DOHH2 (cell line): ENCODE measurements around the gene DNASE2.
"Not testable (repeated sequence)": the region's sequence is repeated elsewhere in the genome, so short reads cannot be mapped to it uniquely, and the experiment has no call there.

ENCODE experiments used
- H3F3A ChIP-seq: fragments of 200-600 bp; sonication (generic), shearing (Covaris generic); 2 replicates; pipeline ENCODE4 v1.6.0; 2016; ENCODE audit warnings: antibody characterized with exemption, mild to moderate bottlenecking; ENCODE audit not compliant: control insufficient read depth, insufficient read depth
- H3K27ac ChIP-seq: fragments of 200-600 bp; sonication (generic); 2 replicates; pipeline ENCODE4 v1.5.1; 2014; ENCODE audit warnings: low read depth, mild to moderate bottlenecking, low read length, moderate library complexity
- H3K27me3 ChIP-seq: fragments of 200-600 bp; sonication (generic); 2 replicates; pipeline ENCODE4 v1.6.1; 2014; ENCODE audit warnings: mild to moderate bottlenecking, low read length, mixed read lengths; ENCODE audit not compliant: control insufficient read depth
- H3K36me3 ChIP-seq: fragments of 200-600 bp; sonication (generic); 2 replicates; pipeline ENCODE4 v1.6.1; 2014; ENCODE audit warnings: mild to moderate bottlenecking, low read length, moderate library complexity, mixed read lengths; ENCODE audit not compliant: control insufficient read depth
- H3K4me1 ChIP-seq: fragments of 200-600 bp; sonication (generic); 2 replicates; pipeline ENCODE4 v1.6.1; 2014; ENCODE audit warnings: mild to moderate bottlenecking, low read length, mixed read lengths; ENCODE audit not compliant: control insufficient read depth
- H3K4me2 ChIP-seq: fragments of 200-600 bp; sonication (generic); 2 replicates; pipeline ENCODE4 v1.6.0; 2014; ENCODE audit warnings: mild to moderate bottlenecking, low read length, moderate library complexity
- H3K4me3 ChIP-seq: fragments of 200-600 bp; sonication (generic); 2 replicates; pipeline ENCODE4 v1.5.1; 2014; ENCODE audit warnings: mild to moderate bottlenecking, low read length, mixed read lengths
- H3K79me2 ChIP-seq: fragments of 200-600 bp; sonication (generic); 2 replicates; pipeline ENCODE4 v1.6.1; 2014; ENCODE audit warnings: mild to moderate bottlenecking, low read length, mixed read lengths; ENCODE audit not compliant: control insufficient read depth
- H3K9me2 ChIP-seq: fragments of 200-600 bp; sonication (generic); replicated peaks from 2 replicates; pipeline ENCODE4 v1.6.1; 2014; ENCODE audit warnings: mild to moderate bottlenecking, low read length, mixed read lengths; ENCODE audit not compliant: control insufficient read depth
- H3K9me3 ChIP-seq: fragments of 200-600 bp; sonication (generic); 2 replicates; pipeline ENCODE4 v1.6.1; 2014; ENCODE audit warnings: antibody characterized with exemption, low read length, mixed read lengths; ENCODE audit not compliant: control insufficient read depth, insufficient read depth
- H4K20me1 ChIP-seq: fragments of 200-600 bp; sonication (generic); 2 replicates; pipeline ENCODE4 v1.6.0; 2014; ENCODE audit warnings: low read depth, mild to moderate bottlenecking, antibody characterized with exemption, low read length, moderate library complexity; ENCODE audit not compliant: control insufficient read depth, insufficient read depth
- CTCF ChIP-seq: fragments of 200-600 bp; sonication (generic); IDR thresholded peaks from one replicate; pipeline ENCODE4 v1.5.1; 2014; ENCODE audit warnings: antibody characterized with exemption, mild to moderate bottlenecking, low read depth, low read length; ENCODE audit not compliant: poor library complexity, severe bottlenecking
- EZH2phosphoT487 ChIP-seq: fragments of 200-600 bp; sonication (generic); IDR thresholded peaks from 2 replicates; pipeline ENCODE4 v1.6.1; 2017; ENCODE audit warnings: borderline replicate concordance, mild to moderate bottlenecking, antibody characterized with exemption, low read length, moderate library complexity, mixed read lengths

DNASE2 gene

GRCh38 chr19:12856653-12857052, 24.6 kb downstream of the DNASE2 start:
- Histone ChIP-seq H3K4me3 (no peak overlapping the region), H3K4me2 (no peak overlapping the region), H3K9me3 (no peaks in the 10 kb centered on the region), H3F3A (no peaks in the 10 kb centered on the region; the same call in 1 of the 2 replicates), H4K20me1 (no peaks in the 10 kb centered on the region), H3K9me2 (no peaks in the 10 kb centered on the region), H3K27ac (no peak overlapping the region), H3K4me1 (no peaks in the 10 kb centered on the region), H3K27me3 (no peaks in the 10 kb centered on the region), H3K36me3 (no peaks in the 10 kb centered on the region), H3K79me2 (no peaks in the 10 kb centered on the region)
- TF ChIP-seq CTCF (no peak), EZH2phosphoT487 (no peak)

DNA sequence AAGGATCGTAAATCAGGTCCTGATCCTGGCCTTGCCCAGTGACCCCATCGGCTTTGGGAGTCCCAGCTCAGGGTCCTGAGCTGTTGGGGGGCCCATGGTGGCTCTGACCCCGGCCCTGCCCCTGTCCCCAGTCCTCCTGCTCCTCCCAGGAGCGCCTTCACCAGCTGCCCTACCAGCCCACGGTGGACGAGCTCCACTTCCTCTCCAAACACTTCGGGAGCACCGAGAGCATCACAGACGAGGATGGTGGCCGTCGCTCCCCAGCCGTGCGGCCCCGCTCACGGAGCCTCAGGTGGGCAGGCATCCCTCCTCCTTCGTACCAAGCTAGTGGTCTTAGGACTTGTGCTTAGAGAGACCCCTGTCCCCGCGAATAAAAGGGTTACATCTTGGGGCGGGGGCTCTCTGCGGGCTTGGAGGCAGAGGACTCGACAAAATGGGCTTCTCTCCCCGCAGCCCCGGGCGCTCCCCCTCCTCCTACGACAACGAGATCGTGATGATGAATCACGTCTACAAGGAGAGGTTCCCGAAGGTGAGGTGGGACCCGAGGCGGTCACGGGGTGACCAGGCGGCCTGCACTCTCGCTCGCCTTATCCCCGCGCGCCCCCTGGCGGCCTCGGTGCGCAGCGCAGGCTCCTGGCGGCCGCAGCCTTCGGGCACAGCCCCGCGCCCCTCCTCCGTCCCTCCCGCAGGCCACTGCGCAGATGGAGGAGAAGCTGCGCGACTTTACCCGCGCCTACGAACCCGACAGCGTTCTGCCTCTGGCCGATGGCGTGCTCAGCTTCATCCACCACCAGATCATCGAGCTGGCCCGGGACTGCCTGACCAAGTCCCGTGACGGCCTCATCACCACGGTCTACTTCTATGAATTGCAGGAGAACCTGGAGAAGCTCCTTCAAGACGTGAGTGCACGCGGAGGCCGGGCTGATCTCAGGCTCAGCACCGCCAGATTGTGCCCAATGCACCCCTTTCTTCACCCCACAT, 33.8 kb downstream of the DNASE2 start:
- Histone ChIP-seq H3K27ac (no peak overlapping the region), H3K27me3 (peaks cover 4% of the 10 kb centered on the region), H3K4me2 (peak overlapping the region; percentile 52), H3K79me2 (no peaks in the 10 kb centered on the region), H3K36me3 (no peaks in the 10 kb centered on the region), H3K4me1 (peaks cover 8% of the 10 kb centered on the region), H3K4me3 (peak overlapping the region; percentile 25), H3K9me3 (no peaks in the 10 kb centered on the region), H3F3A (no peaks in the 10 kb centered on the region), H4K20me1 (0 out of 2 replicates have a peak, but pooled peaks cover 3% of the 10 kb centered on the region), H3K9me2 (no peaks in the 10 kb centered on the region)
- TF ChIP-seq EZH2phosphoT487 (no peak), CTCF (peak; percentile 97)

GRCh38 chr19:12846613-12847012, 34.6 kb downstream of the DNASE2 start:
- not testable (repeated sequence) for H3K27me3 ChIP-seq, H3K4me3 ChIP-seq, H3K4me1 ChIP-seq, H3K9me3 ChIP-seq, H3K79me2 ChIP-seq, H3K27ac ChIP-seq, H3K36me3 ChIP-seq, H4K20me1 ChIP-seq, H3K9me2 ChIP-seq, H3F3A ChIP-seq, H3K4me2 ChIP-seq

DNA sequence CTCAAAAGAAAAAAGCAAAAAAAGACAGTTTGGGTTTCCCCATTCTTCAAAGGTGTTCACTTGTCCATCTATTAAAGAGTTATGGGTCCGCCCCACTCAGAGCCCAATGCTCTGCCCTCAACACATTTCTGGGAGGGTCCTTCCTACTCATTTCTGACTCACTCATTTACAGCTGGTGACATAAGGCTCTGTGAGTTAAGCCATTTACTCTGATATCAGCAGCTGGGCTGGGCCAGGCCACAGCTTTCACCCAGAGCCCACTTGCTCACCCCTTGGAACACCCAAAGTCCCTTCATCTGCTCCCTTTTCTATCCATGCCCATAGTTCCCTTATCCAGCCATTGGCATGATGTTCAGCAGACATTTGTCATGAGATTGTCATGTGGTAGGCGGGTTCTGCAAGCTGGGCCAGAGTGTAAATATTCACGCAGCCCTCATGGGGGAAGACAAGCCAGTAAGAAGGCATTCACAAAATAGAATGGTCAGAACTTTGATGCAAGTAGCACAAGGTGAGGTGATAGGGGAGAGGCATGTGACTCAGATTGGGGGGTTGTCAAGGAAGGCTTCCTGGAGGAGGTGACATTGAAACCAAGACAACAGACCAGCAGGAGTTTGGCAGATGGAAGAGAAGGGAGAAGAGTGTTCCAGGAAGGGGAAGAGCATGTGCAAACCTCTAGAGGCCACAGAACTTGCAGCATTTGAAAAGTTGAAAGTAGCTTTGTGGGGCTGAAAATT, 37.1 kb downstream of the DNASE2 start:
- H3K4me2 ChIP-seq, result no peak overlapping the region
- TF ChIP-seq CTCF, result no peak
- TF ChIP-seq EZH2phosphoT487, result no peak
- H3K4me1 ChIP-seq, result peaks cover 26% of the 10 kb centered on the region
- no peaks in the 10 kb centered on the region for H3K79me2 ChIP-seq
- H3K9me2 ChIP-seq, result no peaks in the 10 kb centered on the region
- peaks cover 8% of the 10 kb centered on the region for H3K27me3 ChIP-seq
- H3K9me3 ChIP-seq, result no peaks in the 10 kb centered on the region
- peaks cover 11% of the 10 kb centered on the region for H3F3A ChIP-seq
- H3K27ac ChIP-seq, result no peak overlapping the region
- no peak overlapping the region for H3K4me3 ChIP-seq
- H4K20me1 ChIP-seq, result peaks cover 13% of the 10 kb centered on the region; the same call in 1 of the 2 replicates
- no peaks in the 10 kb centered on the region for H3K36me3 ChIP-seq
